HG03457 (cell line): ENCODE measurements around the gene WNT16.

Experiments used
- ATAC-seq: cut with Tn5 transposase; IDR thresholded peaks from one replicate; pipeline ENCODE4 v1.9.1; 2021; ENCODE audit warnings: moderate number of reproducible peaks; ENCODE audit not compliant: unreplicated experiment

The WNT16 gene

DNA sequence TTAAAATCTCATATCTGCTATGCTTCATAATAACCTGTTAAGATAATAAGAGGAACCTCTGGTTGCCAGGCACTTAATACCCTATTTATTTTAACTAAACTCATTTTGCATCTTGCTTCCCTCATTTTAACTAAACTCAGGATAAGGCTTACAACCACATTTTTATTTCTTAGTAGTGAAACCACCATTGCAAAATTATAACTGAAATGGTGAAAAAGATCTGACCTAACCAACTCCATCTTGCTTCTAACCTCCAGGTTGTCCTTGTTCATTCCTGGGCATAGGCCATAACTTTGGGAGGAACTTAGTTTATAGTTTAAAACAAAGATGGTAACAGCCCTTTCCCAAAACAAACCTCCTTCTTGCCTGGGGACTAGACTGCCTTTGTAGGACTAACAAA lies 61.3 kb downstream of the WNT16 start:
- no peak for ATAC-seq

DNA sequence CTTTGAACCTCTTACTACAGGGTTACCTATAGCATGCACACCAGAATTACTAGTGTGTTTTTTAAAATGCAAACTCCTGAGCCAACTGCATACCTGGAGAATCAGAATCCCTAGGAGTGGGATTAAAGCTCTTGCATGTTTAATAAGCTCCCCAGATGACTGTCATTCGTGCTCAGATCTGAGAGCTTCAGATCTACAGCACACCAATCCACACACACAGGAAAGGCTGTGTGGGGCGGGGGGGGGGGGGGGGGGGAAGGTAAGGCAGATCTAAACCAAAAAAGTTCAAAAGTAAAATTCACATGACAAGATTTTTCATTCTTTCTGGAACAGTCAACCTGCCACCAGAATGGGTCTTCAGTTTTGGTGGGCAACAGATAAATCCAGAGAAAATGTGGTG lies 61.8 kb downstream of the WNT16 start:
- no peak for ATAC-seq
